Measurements from ENCODE around the gene PNPLA5.

The PNPLA5 gene

DNA sequence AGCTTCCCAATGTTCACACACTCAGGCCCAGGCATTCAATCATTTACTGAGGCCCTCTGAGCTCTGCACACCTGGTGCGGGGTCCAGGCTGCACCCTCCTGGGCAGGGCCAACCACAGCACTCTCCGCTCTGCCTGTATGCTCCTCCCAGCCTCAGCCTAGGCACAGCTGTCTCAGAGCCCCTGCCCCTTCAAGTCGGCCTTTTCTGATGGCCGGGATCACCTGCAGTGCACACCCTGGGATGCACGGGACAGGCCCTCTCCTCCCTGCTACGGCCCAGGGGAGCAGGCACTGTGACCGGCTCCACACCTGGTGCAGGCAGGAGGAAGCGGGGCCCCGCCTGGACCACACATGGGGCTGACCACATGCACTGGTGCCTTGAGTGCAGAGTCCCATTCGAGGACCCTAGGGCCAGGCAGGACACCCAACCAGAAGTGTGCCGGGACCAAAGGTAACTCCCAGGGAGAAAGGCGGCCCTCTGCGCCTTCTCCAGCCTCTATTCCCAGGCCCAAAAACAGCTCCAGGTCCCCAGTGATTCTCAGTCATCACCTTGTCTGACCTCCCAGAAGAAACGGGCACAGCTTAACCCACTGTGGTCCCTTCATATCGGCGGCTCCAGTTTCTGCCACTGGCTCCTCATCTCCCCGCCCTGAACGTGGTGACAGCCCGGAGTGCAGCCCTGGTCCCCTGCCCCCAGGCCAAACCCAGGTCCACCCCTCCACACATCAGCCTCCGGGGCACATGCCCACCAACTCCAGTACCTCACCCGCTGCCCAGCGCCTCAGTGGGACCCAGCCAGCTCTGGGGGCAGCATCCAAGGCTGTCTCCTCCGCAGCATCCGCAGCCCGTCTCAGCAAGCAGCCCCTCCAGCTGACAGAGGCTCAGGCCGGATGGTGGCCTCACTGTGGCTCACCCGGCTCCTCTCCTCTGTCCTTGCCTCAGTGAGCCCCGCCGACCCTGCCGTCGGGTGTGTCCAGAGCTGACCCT is 47.0 kb downstream of the PNPLA5 start:
- H3K9ac ChIP-seq (ENCODE audit: low read length), result no peak overlapping the region

DNA sequence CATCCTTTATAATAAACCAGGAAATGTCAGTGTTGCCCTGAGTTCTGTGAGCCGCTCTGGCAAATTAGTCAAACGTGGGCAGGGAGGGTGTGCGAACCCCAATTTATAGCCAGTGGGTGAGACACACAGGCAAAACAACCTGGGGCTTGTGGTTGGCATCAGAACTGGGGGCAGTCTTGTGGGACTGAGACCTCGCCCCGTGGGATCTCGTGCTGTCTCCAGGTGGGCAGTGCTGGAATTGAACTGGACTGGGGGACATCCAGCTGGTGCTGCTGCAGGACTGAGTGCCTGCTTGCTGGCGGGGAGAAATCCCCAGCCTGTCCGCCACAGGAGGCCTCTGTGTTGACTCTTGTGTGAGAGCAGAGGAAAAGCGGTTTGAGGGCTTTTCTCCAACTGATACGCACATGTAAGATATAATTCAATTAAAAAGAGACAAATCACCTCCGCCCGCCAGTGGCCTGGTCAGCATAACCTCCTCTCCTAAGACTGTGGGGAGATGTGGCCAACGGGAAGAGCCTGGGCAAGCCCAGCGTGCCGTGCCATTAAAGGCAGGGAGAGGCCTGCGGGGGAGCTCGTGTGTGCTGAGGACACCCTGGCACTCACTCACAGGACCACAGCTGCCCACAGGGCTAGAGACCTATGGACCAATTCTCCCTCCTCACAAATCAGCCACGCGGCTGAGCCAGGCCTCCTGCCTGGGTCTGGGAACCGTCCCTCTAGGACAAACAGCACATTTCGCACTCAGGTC is 47.9 kb downstream of the PNPLA5 start:
- H3K27me3 ChIP-seq (ENCODE audit: control insufficient read depth, insufficient read depth, low read length), result no peaks in the 10 kb centered on the region
- H3K9me3 ChIP-seq (ENCODE audit: control insufficient read depth, insufficient read depth, low read depth, low read length), result no peaks in the 10 kb centered on the region
- peaks cover 6% of the 10 kb centered on the region for H3K36me3 ChIP-seq (ENCODE audit: control insufficient read depth, insufficient read depth, low read length)
- peaks cover 12% of the 10 kb centered on the region for H3K4me1 ChIP-seq (ENCODE audit: control insufficient read depth, insufficient read depth, low read length)
- H3K9ac ChIP-seq (ENCODE audit: low read length), result no peak overlapping the region
- no peak overlapping the region for H3K4me3 ChIP-seq (ENCODE audit: low read depth, low read length)
- no peak overlapping the region for H3K27ac ChIP-seq (ENCODE audit: low read depth, low read length)

More for the DNA sequence above, 47.0 kb downstream of the PNPLA5 start:
- H3K27me3 ChIP-seq (ENCODE audit: control insufficient read depth, insufficient read depth, low read length), result no peaks in the 10 kb centered on the region
- peaks cover 12% of the 10 kb centered on the region for H3K4me1 ChIP-seq (ENCODE audit: control insufficient read depth, insufficient read depth, low read length)
- H3K4me3 ChIP-seq (ENCODE audit: low read depth, low read length), result no peak overlapping the region
- no peaks in the 10 kb centered on the region for H3K9me3 ChIP-seq (ENCODE audit: control insufficient read depth, insufficient read depth, low read depth, low read length)
- peaks cover under 1% of the 10 kb centered on the region; the same call in 1 of the 2 replicates for H3K36me3 ChIP-seq (ENCODE audit: control insufficient read depth, insufficient read depth, low read length)
- no peak overlapping the region for H3K27ac ChIP-seq (ENCODE audit: low read depth, low read length)

DNA sequence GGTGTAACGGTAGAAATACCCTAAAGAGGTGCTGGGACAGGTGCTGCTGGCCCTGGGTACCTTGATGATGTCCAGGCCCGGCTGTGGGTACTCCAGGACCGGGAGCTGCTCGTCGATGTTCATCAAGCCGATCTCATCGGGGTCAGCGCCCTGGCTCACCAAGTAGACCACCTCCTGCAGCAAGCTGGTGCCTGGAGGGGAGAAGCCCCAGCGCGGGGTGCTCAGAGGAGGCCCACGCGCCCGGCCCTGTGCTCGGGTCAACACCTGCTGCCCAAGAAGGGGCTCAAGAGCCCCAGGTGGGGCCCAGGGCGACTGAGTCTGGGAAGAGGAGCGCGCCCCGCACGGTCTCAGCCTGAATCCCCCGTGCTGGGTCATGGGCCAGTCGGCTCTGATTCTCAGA is 50.1 kb downstream of the PNPLA5 start:
- no peaks in the 10 kb centered on the region for H3K9me3 ChIP-seq (ENCODE audit: control insufficient read depth, insufficient read depth, low read depth, low read length)
- H3K4me3 ChIP-seq (ENCODE audit: low read depth, low read length), result no peak overlapping the region
- no peak overlapping the region for H3K27ac ChIP-seq (ENCODE audit: low read depth, low read length)
- H3K36me3 ChIP-seq (ENCODE audit: control insufficient read depth, insufficient read depth, low read length), result peaks cover 28% of the 10 kb centered on the region
- no peaks in the 10 kb centered on the region for H3K27me3 ChIP-seq (ENCODE audit: control insufficient read depth, insufficient read depth, low read length)
- peaks cover 7% of the 10 kb centered on the region for H3K4me1 ChIP-seq (ENCODE audit: control insufficient read depth, insufficient read depth, low read length)
- H3K9ac ChIP-seq (ENCODE audit: low read length), result no peak overlapping the region

DNA sequence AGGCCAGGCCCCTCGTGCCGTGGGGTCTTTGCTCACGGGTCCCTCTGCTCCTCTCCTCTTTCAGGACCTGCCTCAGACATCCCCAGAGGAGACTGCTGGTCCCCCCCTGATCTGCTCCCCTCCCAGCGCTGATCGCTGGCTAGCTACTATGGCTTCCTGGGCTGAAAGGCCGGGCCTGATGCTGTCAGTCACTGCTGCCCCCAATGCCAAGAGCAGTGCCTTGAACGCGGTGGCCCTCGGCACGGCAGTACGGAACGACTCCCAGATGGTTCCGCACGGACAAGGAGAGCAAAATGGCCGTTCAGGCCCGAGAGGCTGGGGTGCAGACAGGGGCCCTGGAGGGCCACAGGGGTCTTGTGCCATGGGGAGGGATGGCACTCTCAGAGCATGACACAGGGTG is 51.0 kb downstream of the PNPLA5 start:
- Histone ChIP-seq H3K4me1 (ENCODE audit: control insufficient read depth, insufficient read depth, low read length) (peaks cover under 1% of the 10 kb centered on the region; the same call in 1 of the 2 replicates), H3K27ac (ENCODE audit: low read depth, low read length) (no peak overlapping the region), H3K4me3 (ENCODE audit: low read depth, low read length) (no peak overlapping the region), H3K36me3 (ENCODE audit: control insufficient read depth, insufficient read depth, low read length) (peaks cover 32% of the 10 kb centered on the region), H3K9ac (ENCODE audit: low read length) (no peak overlapping the region), H3K27me3 (ENCODE audit: control insufficient read depth, insufficient read depth, low read length) (no peaks in the 10 kb centered on the region), H3K9me3 (ENCODE audit: control insufficient read depth, insufficient read depth, low read depth, low read length) (no peaks in the 10 kb centered on the region)

DNA sequence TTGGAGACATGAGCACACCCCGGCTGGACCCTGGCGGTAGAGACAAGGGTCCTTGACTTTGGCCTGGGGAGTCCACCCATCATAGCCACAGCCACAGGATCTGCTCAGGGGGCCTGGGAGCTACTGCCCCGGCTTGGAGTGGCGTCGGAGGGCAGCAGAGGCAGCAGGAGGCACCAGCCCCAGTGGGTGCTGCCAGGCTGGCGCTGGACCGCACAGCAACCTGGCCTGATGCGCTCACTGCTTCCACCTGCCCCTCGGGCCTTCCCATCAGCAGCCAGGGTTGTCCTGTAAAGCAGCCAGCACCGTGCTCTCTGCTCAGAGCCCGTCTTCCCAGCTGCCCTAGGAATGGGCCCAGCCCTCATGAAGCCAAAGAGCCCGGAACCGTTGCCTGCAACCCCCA is 51.4 kb downstream of the PNPLA5 start:
- H3K27ac ChIP-seq (ENCODE audit: low read depth, low read length), result no peak overlapping the region
- H3K4me1 ChIP-seq (ENCODE audit: control insufficient read depth, insufficient read depth, low read length), result no peaks in the 10 kb centered on the region; the same call in 1 of the 2 replicates
- no peak overlapping the region for H3K4me3 ChIP-seq (ENCODE audit: low read depth, low read length)
- H3K9ac ChIP-seq (ENCODE audit: low read length), result no peak overlapping the region
- H3K27me3 ChIP-seq (ENCODE audit: control insufficient read depth, insufficient read depth, low read length), result no peaks in the 10 kb centered on the region
- peaks cover 36% of the 10 kb centered on the region for H3K36me3 ChIP-seq (ENCODE audit: control insufficient read depth, insufficient read depth, low read length)
- H3K9me3 ChIP-seq (ENCODE audit: control insufficient read depth, insufficient read depth, low read depth, low read length), result no peaks in the 10 kb centered on the region

DNA sequence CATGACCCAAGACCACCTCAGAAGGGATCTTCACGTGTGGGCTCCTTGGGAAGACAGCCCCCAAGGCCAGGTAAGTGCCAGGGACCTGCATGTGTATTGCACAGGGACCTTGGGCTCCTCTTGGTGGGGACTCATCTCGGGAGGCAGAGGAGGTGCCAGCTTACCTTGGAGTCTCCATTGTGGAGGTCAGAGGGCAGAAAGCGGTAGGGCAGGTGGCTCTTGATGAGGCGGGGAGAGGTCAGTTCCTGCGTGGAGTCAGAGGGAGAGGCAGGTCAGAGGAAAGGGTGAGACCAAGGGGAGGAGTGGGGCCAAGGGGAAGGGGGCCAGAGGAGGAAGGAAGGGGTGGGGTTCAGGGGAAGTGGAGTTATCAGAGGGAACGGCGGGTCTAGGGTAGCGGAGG is 52.0 kb downstream of the PNPLA5 start:
- no peaks in the 10 kb centered on the region for H3K9me3 ChIP-seq (ENCODE audit: control insufficient read depth, insufficient read depth, low read depth, low read length)
- peaks cover 40% of the 10 kb centered on the region for H3K36me3 ChIP-seq (ENCODE audit: control insufficient read depth, insufficient read depth, low read length)
- H3K4me1 ChIP-seq (ENCODE audit: control insufficient read depth, insufficient read depth, low read length), result no peaks in the 10 kb centered on the region
- H3K27me3 ChIP-seq (ENCODE audit: control insufficient read depth, insufficient read depth, low read length), result no peaks in the 10 kb centered on the region
- H3K27ac ChIP-seq (ENCODE audit: low read depth, low read length), result 0 out of 2 replicates have a peak overlapping the region, but pooled peaks have one; percentile 11
- no peak overlapping the region for H3K4me3 ChIP-seq (ENCODE audit: low read depth, low read length)
- H3K9ac ChIP-seq (ENCODE audit: low read length), result no peak overlapping the region

DNA sequence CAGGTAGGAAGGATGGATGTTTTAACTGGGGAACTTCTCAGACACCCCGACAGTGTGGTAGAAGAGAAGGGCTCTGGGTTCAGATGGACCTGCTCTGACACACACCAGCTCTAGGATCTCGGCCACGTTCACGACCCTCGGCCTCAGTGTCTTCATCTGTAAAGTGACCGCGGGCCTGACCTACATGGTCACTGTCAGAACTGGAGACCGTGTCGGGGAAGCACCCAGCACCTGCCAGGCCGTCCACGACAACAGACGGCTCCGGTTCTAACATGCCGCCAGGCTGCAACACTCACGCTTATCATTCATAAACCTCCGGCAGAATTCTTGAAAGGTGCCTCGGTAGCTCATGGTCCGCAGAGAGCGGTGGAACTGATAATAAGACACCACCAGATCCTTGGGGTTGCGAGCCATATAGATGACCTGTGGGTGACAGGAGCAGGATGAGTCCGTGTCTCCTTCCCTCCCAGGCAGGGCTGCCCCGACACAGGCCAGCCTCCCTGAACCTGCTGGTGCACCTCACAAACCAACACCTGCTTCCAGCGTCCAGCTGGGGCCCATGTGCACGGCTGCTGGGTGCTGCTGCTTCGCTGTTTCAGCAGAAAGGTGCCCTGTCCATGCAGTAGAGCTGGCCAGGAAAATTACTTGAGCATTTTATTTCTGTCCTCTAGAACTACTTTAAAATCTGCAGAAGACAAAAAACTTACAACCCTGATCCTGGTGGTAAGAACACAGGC is 53.1 kb downstream of the PNPLA5 start:
- Histone ChIP-seq H3K4me1 (ENCODE audit: control insufficient read depth, insufficient read depth, low read length) (no peaks in the 10 kb centered on the region), H3K36me3 (ENCODE audit: control insufficient read depth, insufficient read depth, low read length) (peaks cover 42% of the 10 kb centered on the region), H3K27me3 (ENCODE audit: control insufficient read depth, insufficient read depth, low read length) (no peaks in the 10 kb centered on the region), H3K9me3 (ENCODE audit: control insufficient read depth, insufficient read depth, low read depth, low read length) (no peaks in the 10 kb centered on the region), H3K4me3 (ENCODE audit: low read depth, low read length) (no peak overlapping the region), H3K9ac (ENCODE audit: low read length) (no peak overlapping the region), H3K27ac (ENCODE audit: low read depth, low read length) (no peak overlapping the region)

DNA sequence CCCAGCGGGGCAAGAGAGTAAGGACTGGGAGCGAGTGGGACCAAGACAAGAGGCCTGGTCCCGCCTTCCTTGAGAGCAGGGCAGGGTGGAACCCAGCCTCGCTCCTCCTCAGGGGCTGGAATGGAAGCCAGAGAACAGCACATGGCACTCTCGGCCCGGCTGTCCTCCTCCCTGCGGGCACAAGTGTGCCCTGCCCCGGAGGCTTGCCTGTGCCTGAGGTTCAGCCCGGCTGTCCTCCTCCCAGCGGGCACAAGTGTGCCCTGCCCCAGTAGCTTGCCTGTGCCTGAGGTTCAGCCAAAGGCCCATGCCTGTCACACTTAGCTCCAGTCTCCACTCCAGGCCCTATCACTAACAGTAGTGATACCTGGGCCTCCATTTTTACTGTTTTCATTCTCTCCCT is 53.7 kb downstream of the PNPLA5 start:
- H3K4me1 ChIP-seq (ENCODE audit: control insufficient read depth, insufficient read depth, low read length), result no peaks in the 10 kb centered on the region
- H3K27me3 ChIP-seq (ENCODE audit: control insufficient read depth, insufficient read depth, low read length), result no peaks in the 10 kb centered on the region
- peaks cover 46% of the 10 kb centered on the region for H3K36me3 ChIP-seq (ENCODE audit: control insufficient read depth, insufficient read depth, low read length)
- no peaks in the 10 kb centered on the region for H3K9me3 ChIP-seq (ENCODE audit: control insufficient read depth, insufficient read depth, low read depth, low read length)
- H3K4me3 ChIP-seq (ENCODE audit: low read depth, low read length), result no peak overlapping the region
- no peak overlapping the region for H3K27ac ChIP-seq (ENCODE audit: low read depth, low read length)
- H3K9ac ChIP-seq (ENCODE audit: low read length), result no peak overlapping the region

DNA sequence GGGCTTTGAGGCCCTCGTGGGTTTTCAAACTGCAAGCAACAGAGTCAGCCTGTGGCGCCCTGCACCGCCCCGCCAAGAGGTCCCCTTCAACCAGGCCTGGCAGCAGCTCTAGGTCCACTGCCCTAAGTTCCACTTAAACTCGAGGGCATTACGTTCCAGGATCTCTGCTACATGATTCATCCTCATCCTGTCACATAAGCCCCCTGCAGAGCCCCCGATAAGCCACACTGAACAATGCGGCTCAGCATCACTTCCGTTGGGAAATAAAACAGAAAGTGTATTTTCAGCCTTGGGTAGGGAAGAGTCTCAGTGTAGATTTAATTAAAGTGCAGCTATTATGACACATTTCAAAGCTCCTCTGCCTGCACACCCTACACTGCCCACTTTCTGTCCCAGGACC is 54.1 kb downstream of the PNPLA5 start:
- H3K27ac ChIP-seq (ENCODE audit: low read depth, low read length), result no peak overlapping the region
- H3K9me3 ChIP-seq (ENCODE audit: control insufficient read depth, insufficient read depth, low read depth, low read length), result no peaks in the 10 kb centered on the region
- no peak overlapping the region for H3K9ac ChIP-seq (ENCODE audit: low read length)
- no peak overlapping the region for H3K4me3 ChIP-seq (ENCODE audit: low read depth, low read length)
- H3K36me3 ChIP-seq (ENCODE audit: control insufficient read depth, insufficient read depth, low read length), result peaks cover 46% of the 10 kb centered on the region
- H3K27me3 ChIP-seq (ENCODE audit: control insufficient read depth, insufficient read depth, low read length), result no peaks in the 10 kb centered on the region
- no peaks in the 10 kb centered on the region for H3K4me1 ChIP-seq (ENCODE audit: control insufficient read depth, insufficient read depth, low read length)

DNA sequence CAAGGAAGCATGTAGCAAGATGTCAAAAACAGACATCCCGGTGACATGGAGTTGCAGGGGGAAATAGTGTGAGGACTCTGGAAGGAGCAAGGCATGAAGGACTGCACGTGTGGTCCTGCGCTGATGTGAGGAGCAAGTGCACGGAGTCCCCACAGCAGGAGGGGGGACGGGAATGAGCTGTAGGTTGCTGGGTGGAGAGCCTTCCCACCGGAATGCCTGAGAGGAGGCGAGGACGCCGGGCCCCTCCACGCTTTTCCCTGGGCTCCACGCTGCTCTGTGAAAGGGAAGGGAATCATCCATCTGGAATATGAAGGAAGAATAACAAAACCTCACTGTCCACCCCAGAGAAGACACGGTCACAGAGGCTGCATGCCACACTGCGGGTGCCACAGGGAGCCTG is 56.1 kb downstream of the PNPLA5 start:
- no peak overlapping the region for H3K27ac ChIP-seq (ENCODE audit: low read depth, low read length)
- H3K4me1 ChIP-seq (ENCODE audit: control insufficient read depth, insufficient read depth, low read length), result no peaks in the 10 kb centered on the region
- no peaks in the 10 kb centered on the region for H3K9me3 ChIP-seq (ENCODE audit: control insufficient read depth, insufficient read depth, low read depth, low read length)
- no peaks in the 10 kb centered on the region for H3K27me3 ChIP-seq (ENCODE audit: control insufficient read depth, insufficient read depth, low read length)
- H3K4me3 ChIP-seq (ENCODE audit: low read depth, low read length), result no peak overlapping the region
- peaks cover 61% of the 10 kb centered on the region for H3K36me3 ChIP-seq (ENCODE audit: control insufficient read depth, insufficient read depth, low read length)
- H3K9ac ChIP-seq (ENCODE audit: low read length), result no peak overlapping the region

All from HUES6 (cell line).